Measurements from ENCODE around the gene COQ8A.

DNA sequence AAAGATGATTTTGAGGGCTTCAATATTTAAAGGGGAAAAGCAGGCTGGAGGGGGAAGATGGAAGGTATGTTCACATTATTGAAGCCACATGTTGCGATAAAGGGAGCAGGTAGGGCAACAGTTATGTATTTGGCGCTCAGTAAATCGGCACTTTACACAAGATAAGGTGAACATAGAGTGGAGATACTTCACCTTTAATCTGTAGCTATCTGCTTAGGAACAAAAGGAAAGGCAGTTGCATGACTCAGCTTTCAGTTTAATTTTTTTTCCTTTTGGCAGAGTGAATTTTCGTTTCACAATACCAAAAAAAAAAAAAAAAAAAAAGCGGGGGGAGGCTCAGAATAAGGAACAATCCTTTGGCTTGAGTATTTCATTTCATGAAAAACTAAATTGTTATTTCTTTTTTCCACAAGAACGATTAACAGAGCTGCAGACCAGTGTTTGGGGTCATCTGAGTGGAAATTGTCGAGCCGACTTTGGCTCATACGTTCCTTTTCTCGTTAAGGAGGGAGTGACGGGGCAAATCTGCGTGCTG, 1.1 kb upstream of the COQ8A start:
- TF ChIP-seq, protein P1, sequence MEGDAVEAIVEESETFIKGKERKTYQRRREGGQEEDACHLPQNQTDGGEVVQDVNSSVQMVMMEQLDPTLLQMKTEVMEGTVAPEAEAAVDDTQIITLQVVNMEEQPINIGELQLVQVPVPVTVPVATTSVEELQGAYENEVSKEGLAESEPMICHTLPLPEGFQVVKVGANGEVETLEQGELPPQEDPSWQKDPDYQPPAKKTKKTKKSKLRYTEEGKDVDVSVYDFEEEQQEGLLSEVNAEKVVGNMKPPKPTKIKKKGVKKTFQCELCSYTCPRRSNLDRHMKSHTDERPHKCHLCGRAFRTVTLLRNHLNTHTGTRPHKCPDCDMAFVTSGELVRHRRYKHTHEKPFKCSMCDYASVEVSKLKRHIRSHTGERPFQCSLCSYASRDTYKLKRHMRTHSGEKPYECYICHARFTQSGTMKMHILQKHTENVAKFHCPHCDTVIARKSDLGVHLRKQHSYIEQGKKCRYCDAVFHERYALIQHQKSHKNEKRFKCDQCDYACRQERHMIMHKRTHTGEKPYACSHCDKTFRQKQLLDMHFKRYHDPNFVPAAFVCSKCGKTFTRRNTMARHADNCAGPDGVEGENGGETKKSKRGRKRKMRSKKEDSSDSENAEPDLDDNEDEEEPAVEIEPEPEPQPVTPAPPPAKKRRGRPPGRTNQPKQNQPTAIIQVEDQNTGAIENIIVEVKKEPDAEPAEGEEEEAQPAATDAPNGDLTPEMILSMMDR (IDR thresholded peaks at IDR 0.05; ENCODE audit: low read depth, low read length, poor library complexity, severe bottlenecking) = no peak
- TF ChIP-seq EZH2phosphoT487 (IDR thresholded peaks at IDR 0.05; ENCODE audit: borderline replicate concordance, low read length) = no peak

Measured in DOHH2 (cell line).